Brain microvascular endothelial cell (primary cell): Measurements from ENCODE around the gene SPIRE1.

Source experiments
- DNase-seq: peaks from one replicate; pipeline ENCODE4 v3.0.0-alpha.2; 2020
- H3K27ac ChIP-seq: fragments of 250-450 bp; sonication (Bioruptor Pico); 2 replicates; pipeline ENCODE4 v1.5.1; 2020; ENCODE audit warnings: mild to moderate bottlenecking, moderate library complexity
- H3K27me3 ChIP-seq: fragments of 250-450 bp; sonication (Bioruptor Pico); replicated peaks from 2 replicates; pipeline ENCODE4 v1.5.1; 2020; ENCODE audit warnings: mild to moderate bottlenecking
- H3K36me3 ChIP-seq: fragments of 250-450 bp; sonication (Bioruptor Pico); replicated peaks from 2 replicates; pipeline ENCODE4 v1.5.1; 2020; ENCODE audit warnings: mild to moderate bottlenecking
- H3K4me3 ChIP-seq: 2 replicates; pipeline ENCODE4 v1.5.1; 2011; ENCODE audit warnings: low read depth, mild to moderate bottlenecking, control low read depth, low read length, moderate library complexity
- in situ Hi-C: cut with HindIII; loops from 2 replicates; pipeline ENCODE4 v1.10.0; 2017; ENCODE audit warnings: low sequenced_read_pairs, low pct_ligation_motif_present
- TF ChIP-seq, protein P1 (sequence below): IDR thresholded peaks from 2 replicates; pipeline ENCODE4 v1.5.1; 2011; ENCODE audit warnings: low read depth, mild to moderate bottlenecking, moderate library complexity, low read length, control low read depth, inconsistent platforms; ENCODE audit errors: missing control alignments

The SPIRE1 gene

GRCh38 chr18:12410081-12410481 is 247.8 kb downstream of the SPIRE1 start:
- Histone ChIP-seq H3K27ac (no peak overlapping the region), H3K4me3 (no peak overlapping the region), H3K27me3 (no peaks in the 10 kb centered on the region), H3K36me3 (no peaks in the 10 kb centered on the region)
- TF ChIP-seq, protein P1, sequence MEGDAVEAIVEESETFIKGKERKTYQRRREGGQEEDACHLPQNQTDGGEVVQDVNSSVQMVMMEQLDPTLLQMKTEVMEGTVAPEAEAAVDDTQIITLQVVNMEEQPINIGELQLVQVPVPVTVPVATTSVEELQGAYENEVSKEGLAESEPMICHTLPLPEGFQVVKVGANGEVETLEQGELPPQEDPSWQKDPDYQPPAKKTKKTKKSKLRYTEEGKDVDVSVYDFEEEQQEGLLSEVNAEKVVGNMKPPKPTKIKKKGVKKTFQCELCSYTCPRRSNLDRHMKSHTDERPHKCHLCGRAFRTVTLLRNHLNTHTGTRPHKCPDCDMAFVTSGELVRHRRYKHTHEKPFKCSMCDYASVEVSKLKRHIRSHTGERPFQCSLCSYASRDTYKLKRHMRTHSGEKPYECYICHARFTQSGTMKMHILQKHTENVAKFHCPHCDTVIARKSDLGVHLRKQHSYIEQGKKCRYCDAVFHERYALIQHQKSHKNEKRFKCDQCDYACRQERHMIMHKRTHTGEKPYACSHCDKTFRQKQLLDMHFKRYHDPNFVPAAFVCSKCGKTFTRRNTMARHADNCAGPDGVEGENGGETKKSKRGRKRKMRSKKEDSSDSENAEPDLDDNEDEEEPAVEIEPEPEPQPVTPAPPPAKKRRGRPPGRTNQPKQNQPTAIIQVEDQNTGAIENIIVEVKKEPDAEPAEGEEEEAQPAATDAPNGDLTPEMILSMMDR, result no peak
- no peak for DNase-seq
- in situ Hi-C loops, result no loop called here

DNA sequence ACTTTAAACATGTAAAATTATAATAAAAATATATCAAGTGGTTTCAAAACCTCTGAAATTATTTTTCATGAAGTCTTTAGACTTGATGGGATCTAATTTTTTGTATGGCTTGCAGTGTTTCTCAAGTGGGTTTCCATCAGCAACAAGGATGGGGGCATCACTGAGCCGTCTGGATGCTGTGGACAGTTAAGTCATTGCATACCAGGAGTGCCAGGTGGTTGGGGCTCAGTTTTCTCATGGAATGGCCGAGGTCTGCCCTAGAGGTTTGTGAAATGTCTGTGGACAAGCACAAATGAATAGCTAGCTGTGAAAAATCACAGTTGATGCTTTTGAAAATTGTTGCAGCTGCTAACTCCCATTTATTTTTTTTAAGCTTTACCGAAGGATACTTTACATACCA is 248.4 kb downstream of the SPIRE1 start:
- TF ChIP-seq, protein P1, result no peak
- no peak for DNase-seq
- Histone ChIP-seq H3K27ac (no peak overlapping the region), H3K27me3 (no peaks in the 10 kb centered on the region), H3K4me3 (no peak overlapping the region), H3K36me3 (no peaks in the 10 kb centered on the region)
- in situ Hi-C loops, result no loop called here

DNA sequence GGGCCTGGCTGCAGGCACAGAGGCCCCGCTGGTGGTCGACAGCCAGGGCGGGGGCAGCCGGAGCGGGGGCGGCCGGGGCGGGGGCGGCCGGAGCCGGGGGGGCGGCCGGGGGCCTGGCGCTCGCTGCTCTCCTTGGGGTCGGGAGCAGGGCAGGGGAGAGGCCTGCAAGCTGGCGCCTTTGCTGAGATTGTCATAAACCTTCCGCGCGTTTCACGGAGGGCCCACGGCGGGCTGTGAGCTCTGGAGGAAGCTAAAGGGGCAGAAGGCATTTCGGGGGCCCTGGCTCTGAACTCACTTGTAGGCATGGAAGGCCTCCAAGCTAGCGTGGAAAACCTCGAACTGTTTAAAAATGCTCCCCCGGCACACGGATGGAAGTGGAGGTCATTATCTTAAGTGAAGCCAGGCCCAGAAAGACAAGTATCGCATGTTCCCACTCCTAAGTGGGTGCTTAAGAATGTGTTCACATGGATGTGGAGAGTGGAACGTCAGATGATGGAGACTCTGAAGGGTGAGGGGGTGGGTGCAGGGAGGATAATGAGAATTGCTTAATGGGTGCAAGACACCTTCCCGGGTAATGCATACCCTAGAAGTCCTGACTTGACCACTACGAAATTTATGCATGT is 249.5 kb downstream of the SPIRE1 start:
- no peak for DNase-seq
- peak overlapping the region; percentile 75 for H3K27ac ChIP-seq
- no peaks in the 10 kb centered on the region for H3K27me3 ChIP-seq
- TF ChIP-seq, protein P1, result no peak
- peak overlapping the region; percentile 71 for H3K4me3 ChIP-seq
- H3K36me3 ChIP-seq, result no peaks in the 10 kb centered on the region
- in situ Hi-C loops, result no loop called here

DNA sequence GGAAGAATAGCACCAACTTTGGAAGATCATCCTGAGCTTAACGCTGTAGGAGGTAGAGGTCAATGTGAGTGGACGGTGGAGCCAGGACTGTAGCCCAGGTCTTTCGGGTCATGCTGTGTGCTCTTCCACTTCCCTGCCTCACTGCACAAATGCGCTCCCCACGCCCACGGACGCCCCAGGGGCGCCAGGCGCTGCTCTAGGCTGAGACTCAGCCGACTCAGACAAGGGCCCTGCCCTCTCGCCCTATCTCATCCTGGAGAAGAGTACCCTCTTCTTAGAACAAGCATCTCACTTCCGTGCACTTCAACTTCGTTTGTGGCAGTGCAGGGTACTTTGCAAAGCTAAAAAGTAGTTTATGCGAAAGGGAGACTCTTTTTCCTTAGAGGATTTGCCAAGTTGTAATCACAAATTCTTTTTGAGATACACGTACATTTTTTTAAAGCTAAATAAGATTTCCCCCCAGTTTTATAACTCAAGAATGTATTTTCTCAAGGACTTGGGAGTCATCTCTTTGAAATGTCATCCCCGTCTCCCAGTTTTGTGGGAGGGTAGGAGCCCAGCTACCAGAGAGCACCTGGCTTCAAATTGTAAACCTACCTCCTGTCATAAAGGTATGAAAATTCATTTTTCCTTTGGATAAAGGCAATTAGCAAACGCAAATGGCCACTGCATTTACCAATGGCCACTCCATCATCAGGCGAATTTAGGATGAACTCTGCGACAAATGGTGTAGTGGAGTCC is 251.4 kb downstream of the SPIRE1 start:
- H3K4me3 ChIP-seq, result no peak overlapping the region
- TF ChIP-seq, protein P1, result no peak
- no peak for DNase-seq

GRCh38 chr18:12405066-12405465 is 252.8 kb downstream of the SPIRE1 start:
- in situ Hi-C loops, result no loop called here
- no peak for DNase-seq
- H3K4me3 ChIP-seq, result no peak overlapping the region
- H3K27me3 ChIP-seq, result no peaks in the 10 kb centered on the region
- H3K27ac ChIP-seq, result no peak overlapping the region
- TF ChIP-seq, protein P1, result no peak
- no peaks in the 10 kb centered on the region for H3K36me3 ChIP-seq

More for the DNA sequence above, 251.4 kb downstream of the SPIRE1 start:
- in situ Hi-C loops, result no loop called here
- Histone ChIP-seq H3K27me3 (no peaks in the 10 kb centered on the region), H3K36me3 (no peaks in the 10 kb centered on the region), H3K27ac (no peak overlapping the region)
